Measurements from ENCODE around the gene KRTAP12-2. TPM values are rescaled to one million over a fixed set of nuclear protein-coding genes. Genes with fewer than 3 reads are reported as not detected.
A peak's percentile ranks its signal among the peaks of the same experiment; 100 is the strongest.
"Not testable (repeated sequence)": the region's sequence is repeated elsewhere in the genome, so short reads cannot be mapped to it uniquely, and the experiment has no call there.

KRTAP12-2 gene
- total RNA-seq, 6 donors from 2014 or later, result not detected

- Histone ChIP-seq H3K27me3 (no peaks in the 10 kb centered on the region), H3K4me3 (no peak overlapping the region), H3K9me3 (peaks cover 0 to 8% (median 3%) of the 10 kb centered on the region in 4 donors), H3K4me1 (no peaks in the 10 kb centered on the region), H3K36me3 (no peaks in the 10 kb centered on the region), H3K27ac (no peak overlapping the region)
- no peak for ATAC-seq (ENCODE audit: low FRiP score in 2 of 2)
- WGBS, 2 donors, result 87 to 90% methylated on average over 14 to 18 of the region's 18 CpGs
- TF ChIP-seq CTCF (IDR thresholded peaks at IDR 0.05) (no peak), POLR2A (IDR thresholded peaks at IDR 0.05) (no peak), POLR2AphosphoS5 (IDR thresholded peaks at IDR 0.05) (no peak), EP300 (IDR thresholded peaks at IDR 0.05) (no peak)
- peak in 1 of 2 donors; percentile 45 for DNase-seq
These were observed 17.1 kb downstream of the KRTAP12-2 start for GRCh38 chr21:44649521-44650100.

GRCh38 chr21:44648557-44649311 lies 18.0 kb downstream of the KRTAP12-2 start:
- WGBS, 2 donors, result 77 to 81% methylated on average over 24 of the region's 33 CpGs
- Histone ChIP-seq H3K27ac (no peak overlapping the region), H3K27me3 (no peaks in the 10 kb centered on the region), H3K4me1 (no peaks in the 10 kb centered on the region), H3K4me3 (no peak overlapping the region), H3K9me3 (peaks cover 0 to 17% (median 3%) of the 10 kb centered on the region in 4 donors), H3K36me3 (no peaks in the 10 kb centered on the region)
- peak in 1 of 2 donors; percentile 72 for DNase-seq
- TF ChIP-seq POLR2A (IDR thresholded peaks at IDR 0.05), result no peak
- no peak for TF ChIP-seq CTCF (IDR thresholded peaks at IDR 0.05)
- no peak for TF ChIP-seq POLR2AphosphoS5 (IDR thresholded peaks at IDR 0.05)
- TF ChIP-seq EP300 (IDR thresholded peaks at IDR 0.05), result no peak
- ATAC-seq (ENCODE audit: low FRiP score in 2 of 2), result no peak

- DNase-seq (peak in 1 of 2 donors; percentile 64), ATAC-seq (ENCODE audit: low FRiP score in 2 of 2) (no peak)
- H3K27ac ChIP-seq, result no peak overlapping the region
- 46 to 65% methylated on average over 8 of the region's 8 CpGs for WGBS, 2 donors
- no peaks in the 10 kb centered on the region for H3K36me3 ChIP-seq
- TF ChIP-seq POLR2AphosphoS5 (IDR thresholded peaks at IDR 0.05), result no peak
- no peak for TF ChIP-seq CTCF (IDR thresholded peaks at IDR 0.05)
- TF ChIP-seq EP300 (IDR thresholded peaks at IDR 0.05), result no peak
- no peak for TF ChIP-seq POLR2A (IDR thresholded peaks at IDR 0.05)
- H3K27me3 ChIP-seq, result no peaks in the 10 kb centered on the region
- H3K4me3 ChIP-seq, result no peak overlapping the region
- H3K9me3 ChIP-seq, result peaks cover 0 to 17% (median 3%) of the 10 kb centered on the region in 4 donors
- no peaks in the 10 kb centered on the region for H3K4me1 ChIP-seq
These were observed 19.5 kb downstream of the KRTAP12-2 start for GRCh38 chr21:44647222-44647552.

GRCh38 chr21:44646366-44647221 lies 20.1 kb downstream of the KRTAP12-2 start, which contains the start of gene KRTAP10-11:
TSS of gene KRTAP10-11 (plus strand) at chr21:44646414. CDS start at chr21:44646459, 45 bp downstream.
- H3K36me3 ChIP-seq; H3K4me1 ChIP-seq; H3K27me3 ChIP-seq; ATAC-seq (ENCODE audit: low FRiP score in 2 of 2); H3K4me3 ChIP-seq; H3K27ac ChIP-seq: not testable (repeated sequence)
- H3K9me3 ChIP-seq, result peaks cover 0 to 17% (median 3%) of the 10 kb centered on the region in 4 donors
- 54 to 80% methylated on average over 6 to 14 of the region's 21 CpGs for WGBS, 2 donors
- peak in 1 of 2 donors; percentile 58 for DNase-seq

- ATAC-seq (ENCODE audit: low FRiP score in 2 of 2) (no peak), DNase-seq (no peak)
- Histone ChIP-seq H3K27ac (no peak overlapping the region), H3K4me3 (no peak overlapping the region), H3K36me3 (no peaks in the 10 kb centered on the region), H3K4me1 (no peaks in the 10 kb centered on the region), H3K27me3 (no peaks in the 10 kb centered on the region), H3K9me3 (peaks cover 0 to 17% (median 3%) of the 10 kb centered on the region in 4 donors)
- WGBS, 2 donors, result 48 to 50% methylated on average over 2 of the region's 2 CpGs
- TF ChIP-seq CTCF (IDR thresholded peaks at IDR 0.05) (no peak), POLR2A (IDR thresholded peaks at IDR 0.05) (no peak), POLR2AphosphoS5 (IDR thresholded peaks at IDR 0.05) (no peak), EP300 (IDR thresholded peaks at IDR 0.05) (no peak)
These were observed 21.8 kb downstream of the KRTAP12-2 start for GRCh38 chr21:44644878-44645277.
